ENCODE data around the gene OR10A5.

The OR10A5 gene

DNA sequence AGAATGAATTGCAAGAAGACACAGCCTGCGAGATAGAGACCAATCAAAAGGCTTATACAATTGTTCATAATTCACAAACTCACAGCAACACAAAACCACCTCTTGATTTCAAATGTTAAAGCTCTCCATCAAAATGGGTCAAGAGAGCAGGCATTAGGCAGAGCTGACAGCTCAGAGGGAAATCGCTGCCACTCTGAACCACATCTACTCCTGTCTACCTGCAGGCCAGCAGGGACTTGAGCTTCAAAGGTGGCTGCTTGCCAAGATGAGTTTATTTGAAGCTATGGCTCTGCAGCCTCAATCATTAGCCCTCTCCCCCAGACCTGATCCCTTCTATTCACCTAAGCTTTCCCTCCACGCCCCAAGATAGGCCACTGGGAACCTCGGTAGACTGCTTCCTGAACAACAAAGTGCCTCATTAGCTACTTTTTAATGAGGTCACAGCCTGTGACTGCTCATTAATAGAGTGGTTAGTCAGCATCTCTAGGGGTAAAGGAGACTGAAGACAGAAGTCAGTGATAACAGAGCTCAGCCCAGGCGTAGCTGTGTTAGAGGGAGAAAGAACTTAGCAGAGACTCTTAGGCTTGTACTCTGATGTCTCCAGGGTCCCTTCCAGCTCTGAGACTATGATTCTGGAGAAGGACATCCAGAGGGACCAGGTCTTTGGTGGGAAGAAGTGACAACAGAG is 21.2 kb upstream of the OR10A5 start:
- TF ChIP-seq CTCF (IDR thresholded peaks at IDR 0.05; ENCODE audit: low read depth, low read length), result no peak
- DNase-seq (ENCODE audit: low read depth in 2 of 2), result no peak
- no peak overlapping the region for H3K4me3 ChIP-seq (replicated peaks in 1 of 2; ENCODE audit: low read depth in 2 of 2, low read length in 2 of 2)

DNA sequence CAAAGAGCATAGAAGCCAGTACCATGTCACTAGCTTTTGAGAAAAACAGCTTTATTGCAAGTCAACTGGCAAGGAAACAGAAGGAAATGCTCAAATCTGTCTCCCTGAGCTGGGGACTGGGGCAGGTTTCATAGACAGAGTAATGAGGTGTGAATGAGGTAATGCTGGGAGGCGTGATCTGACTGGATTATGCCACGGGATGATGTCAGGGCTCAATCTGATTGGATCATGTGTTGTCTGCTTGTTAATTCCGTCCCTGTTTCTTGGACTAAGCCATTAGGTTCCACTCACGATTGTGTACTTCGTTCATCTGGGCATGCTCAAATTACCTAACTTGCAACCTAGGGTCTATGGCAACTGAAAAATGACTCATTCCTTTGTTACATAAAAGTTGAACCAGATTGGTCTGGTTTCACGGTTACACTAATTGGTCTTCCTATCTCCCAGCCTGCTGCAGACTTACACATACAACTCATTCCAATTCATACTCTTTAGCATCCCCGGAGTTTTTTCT is 20.2 kb upstream of the OR10A5 start:
- no peak for TF ChIP-seq CTCF (IDR thresholded peaks at IDR 0.05; ENCODE audit: low read depth, low read length)
- no peak overlapping the region for H3K4me3 ChIP-seq (replicated peaks in 1 of 2; ENCODE audit: low read depth in 2 of 2, low read length in 2 of 2)

GRCh38 chr11:6828103-6828502 is 17.4 kb upstream of the OR10A5 start:
- H3K4me3 ChIP-seq (replicated peaks in 1 of 2; ENCODE audit: low read depth in 2 of 2, low read length in 2 of 2), result no peak overlapping the region
- no peak for DNase-seq (ENCODE audit: low read depth in 2 of 2)
- no peak for TF ChIP-seq CTCF (IDR thresholded peaks at IDR 0.05; ENCODE audit: low read depth, low read length)

More for the DNA sequence above, 20.2 kb upstream of the OR10A5 start:
- DNase-seq (ENCODE audit: low read depth in 2 of 2), result peak in 1 of 2 donors; percentile 22

GRCh38 chr11:6833356-6833755 is 12.1 kb upstream of the OR10A5 start:
- no peak for DNase-seq (ENCODE audit: low read depth in 2 of 2)
- H3K4me3 ChIP-seq (replicated peaks in 1 of 2; ENCODE audit: low read depth in 2 of 2, low read length in 2 of 2), result no peak overlapping the region
- TF ChIP-seq CTCF (IDR thresholded peaks at IDR 0.05; ENCODE audit: low read depth, low read length), result no peak

DNA sequence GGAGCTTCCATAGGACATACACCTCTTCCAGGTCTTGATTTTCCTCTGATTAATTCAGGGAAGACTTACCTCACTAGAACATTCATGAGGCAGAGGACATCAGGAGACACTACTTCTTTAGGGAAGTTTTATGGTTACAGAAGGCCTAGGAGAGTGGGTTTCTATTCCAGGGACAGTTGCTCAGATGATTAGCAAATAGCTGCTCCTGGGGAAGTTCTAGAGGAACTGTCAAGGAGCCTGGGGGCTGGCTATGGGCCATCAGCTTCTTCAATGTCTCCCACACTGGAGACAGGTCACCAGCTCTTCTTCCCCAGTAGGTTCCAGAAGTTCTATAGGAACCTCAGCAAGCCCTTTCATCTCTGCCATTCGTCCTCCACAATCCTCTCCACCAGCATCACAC is 11.5 kb upstream of the OR10A5 start:
- DNase-seq (ENCODE audit: low read depth in 2 of 2), result no peak
- TF ChIP-seq CTCF (IDR thresholded peaks at IDR 0.05; ENCODE audit: low read depth, low read length), result no peak
- H3K4me3 ChIP-seq (replicated peaks in 1 of 2; ENCODE audit: low read depth in 2 of 2, low read length in 2 of 2), result no peak overlapping the region

DNA sequence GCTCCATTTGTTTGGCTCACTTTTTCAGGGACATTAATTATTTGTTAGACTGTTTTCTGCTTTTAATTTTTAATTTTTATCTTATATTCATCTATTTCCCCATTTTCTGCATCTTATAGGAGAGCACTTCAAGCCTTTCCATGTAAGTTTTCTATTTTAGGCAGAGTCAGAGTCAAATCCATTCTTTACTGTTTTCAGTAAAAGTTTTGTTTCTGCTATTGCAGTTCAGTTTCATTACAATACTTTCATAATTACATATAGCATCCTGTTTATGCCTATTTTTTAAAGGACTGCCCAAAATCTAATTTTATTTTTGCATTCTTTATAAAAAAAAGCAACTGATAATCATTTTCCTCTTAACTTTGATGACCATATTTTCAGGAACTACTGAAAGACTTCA is 3.8 kb upstream of the OR10A5 start:
- TF ChIP-seq CTCF (IDR thresholded peaks at IDR 0.05; ENCODE audit: low read depth, low read length), result no peak
- H3K4me3 ChIP-seq (replicated peaks in 1 of 2; ENCODE audit: low read depth in 2 of 2, low read length in 2 of 2), result no peak overlapping the region
- DNase-seq (ENCODE audit: low read depth in 2 of 2), result no peak

GRCh38 chr11:6843670-6844069 is 1.8 kb upstream of the OR10A5 start:
- no peak for TF ChIP-seq CTCF (IDR thresholded peaks at IDR 0.05; ENCODE audit: low read depth, low read length)

More at GRCh38 chr11:6843670-6844069, 1.8 kb upstream of the OR10A5 start:
- no peak for DNase-seq (ENCODE audit: low read depth in 2 of 2)
- no peak overlapping the region for H3K4me3 ChIP-seq (replicated peaks in 1 of 2; ENCODE audit: low read depth in 2 of 2, low read length in 2 of 2)
